K562 (cell line): Measurements from ENCODE around the gene UBLCP1. TPM values are rescaled to one million over a fixed set of nuclear protein-coding genes. Genes with fewer than 3 reads are reported as not detected.

Experiments
- BRCA1 ChIP-seq, 2 experiments: fragments of 450-650 bp in 1 of 2; sonication (generic) in 1 of 2; formaldehyde crosslinking in 1 of 2; IDR thresholded peaks; 2 replicates each; pipeline versions ENCODE4 v1.5.0 to v1.6.1; 2017 to 2020; ENCODE audit warnings: mild to moderate bottlenecking in 1 of 2, missing genetic modification reagents in 1 of 2
- CBX2 ChIP-seq: fragments of 200-600 bp; sonication (generic); IDR thresholded peaks from one replicate; pipeline ENCODE4 v1.6.1; 2012; ENCODE audit warnings: mild to moderate bottlenecking, low read length, inconsistent platforms; ENCODE audit not compliant: insufficient read depth, poor library complexity, severe bottlenecking
- CC2D1A ChIP-seq: fragments of 450-650 bp; IDR thresholded peaks from 2 replicates; pipeline ENCODE4 v1.6.1; 2017; ENCODE audit warnings: mild to moderate bottlenecking
- GTF2E2 ChIP-seq: fragments of 200-800 bp; sonication (Bioruptor generic); IDR thresholded peaks from 2 replicates; pipeline ENCODE4 v1.6.1; 2016; ENCODE audit warnings: missing genetic modification characterization, missing compliant biosample characterization
- JUN ChIP-seq, 2 experiments: sonication (generic) in 1 of 2; formaldehyde crosslinking in 1 of 2; IDR thresholded peaks; 2 replicates each; pipeline versions ENCODE4 v1.6.1 to v1.8.0; 2012 to 2022; ENCODE audit warnings: borderline replicate concordance in 2 of 2, mild to moderate bottlenecking in 2 of 2, improper control_type of control experiment in 1 of 2, low read depth in 1 of 2, low read length in 1 of 2, missing genetic modification reagents in 1 of 2
- MYC ChIP-seq, 2 experiments: fragments of 250-450 bp in 1 of 2; sonication (Bioruptor Pico) in 1 of 2; IDR thresholded peaks; 2 replicates each; pipeline versions ENCODE4 v1.5.1 to v1.6.1; 2012 to 2021; ENCODE audit warnings: low read depth in 2 of 2, borderline replicate concordance in 1 of 2, improper control_type of control experiment in 1 of 2, low read length in 1 of 2, mild to moderate bottlenecking in 1 of 2, moderate library complexity in 1 of 2
- NFRKB ChIP-seq: fragments of 450-650 bp; IDR thresholded peaks from 2 replicates; pipeline ENCODE4 v1.6.1; 2016; ENCODE audit warnings: low read depth
- NRF1 ChIP-seq, 2 experiments: fragments of 450-650 bp; IDR thresholded peaks in 1 of 2; conservative IDR thresholded peaks in 1 of 2; 2 replicates each; pipeline ENCODE4 v1.6.1; 2014; ENCODE audit warnings: mild to moderate bottlenecking in 2 of 2
- RFX7 ChIP-seq: fragments of 250-450 bp; sonication (Bioruptor Pico); IDR thresholded peaks from 2 replicates; pipeline ENCODE4 v1.5.1; 2021; ENCODE audit warnings: mild to moderate bottlenecking
- SIN3A ChIP-seq, 2 experiments: fragments of 150-350 bp in 1 of 2; IDR thresholded peaks; 2 replicates each; pipeline ENCODE4 v1.6.1; 2011 to 2016; ENCODE audit warnings: borderline replicate concordance in 2 of 2, low read depth in 2 of 2, low read length in 2 of 2, mild to moderate bottlenecking in 2 of 2, moderate library complexity in 2 of 2; ENCODE audit not compliant: control insufficient read depth in 1 of 2
- THAP12 ChIP-seq: fragments of 250-450 bp; sonication (Bioruptor Pico); IDR thresholded peaks from 2 replicates; pipeline ENCODE4 v1.9.0; 2021; ENCODE audit warnings: mild to moderate bottlenecking, inconsistent platforms
- YBX1 ChIP-seq: fragments of 450-650 bp; IDR thresholded peaks from 2 replicates; pipeline ENCODE4 v1.7.1; 2016; ENCODE audit warnings: mild to moderate bottlenecking
- ZNF311 ChIP-seq: fragments of 250-450 bp; sonication (Bioruptor Pico); IDR thresholded peaks from 2 replicates; pipeline ENCODE4 v1.4.0; 2020; ENCODE audit warnings: mild to moderate bottlenecking, moderate library complexity
- ZNF699 ChIP-seq: fragments of 250-450 bp; sonication (Bioruptor Pico); IDR thresholded peaks from 2 replicates; pipeline ENCODE4 v1.8.0; 2021; ENCODE audit warnings: mild to moderate bottlenecking, moderate library complexity; ENCODE audit not compliant: insufficient replicate concordance
- polyA plus RNA-seq, 8 experiments: library from polyadenylated mRNA; depleted of rRNA in 4 of 8; stranded (reverse) in 5 of 8; unstranded in 3 of 8; fragments of >200 nt; fragmentation: Nextera tagmentation in 2 of 8; fragmentation: Illumina TruSeq in 1 of 8; extraction: Ambion mirVana in 2 of 8; extraction: Trizol in 1 of 8; gene quantifications; 2 replicates each; pipeline versions ENCODE4 v1.2.1 to v1.2.3, GENCODE V29; 2011 to 2014; ENCODE audit warnings: inconsistent platforms in 1 of 8, missing spikeins in 1 of 8
- total RNA-seq, 7 experiments: library from RNA; depleted of rRNA in 6 of 7; stranded (reverse); fragments of >200 nt in 6 of 7; fragmentation: Illumina TruSeq in 2 of 7; extraction: Trizol in 2 of 7; gene quantifications; 2 replicates each; pipeline versions ENCODE4 v1.2.1 to v1.2.3, GENCODE V29; 2011 to 2021; ENCODE audit warnings: low replicate concordance in 1 of 7
- TF ChIP-seq, protein P1 (sequence below): sonication (generic); formaldehyde crosslinking; IDR thresholded peaks from 2 replicates; pipeline ENCODE4 v1.9.0; 2022; ENCODE audit warnings: mild to moderate bottlenecking, missing genetic modification reagents

Gene UBLCP1
- total and polyA plus RNA-seq, 9 of the 15 experiments (the other 6 are each of a cell fraction or from before 2014, with no cell fraction given) = 18.8 to 39.8 (median 30.2) TPM

GRCh38 chr5:159262859-159263568 lies at the start of gene UBLCP1 (continued):
- peak; percentile 94 to 95 for TF ChIP-seq NRF1 (conservative IDR thresholded peaks at IDR 0.05 in 1 of 2, IDR thresholded peaks at IDR 0.05 in 1 of 2)
- TF ChIP-seq CC2D1A = peak; percentile 70
- TF ChIP-seq ZNF311 (CRISPR knock-in tag) = no peak
- TF ChIP-seq THAP12 = no peak
- peak; percentile 78; the same call in 1 of the 2 replicates for TF ChIP-seq NFRKB
- 0 out of 2 replicates have a peak, but pooled peaks have one; percentile 4 for TF ChIP-seq JUN (IDR thresholded peaks at IDR 0.05; ENCODE audit: borderline replicate concordance, low read depth, low read length)
- TF ChIP-seq JUN (CRISPR knock-in tag; IDR thresholded peaks at IDR 0.05; ENCODE audit: borderline replicate concordance) = no peak; the same call in 1 of the 2 replicates
- TF ChIP-seq BRCA1 (IDR thresholded peaks at IDR 0.05) = no peak
- TF ChIP-seq BRCA1 (CRISPR knock-in tag; IDR thresholded peaks at IDR 0.05) = no peak
- TF ChIP-seq RFX7 = no peak
- 0 out of 2 replicates have a peak, but pooled peaks have one; percentile 52 for TF ChIP-seq GTF2E2
- no peak for TF ChIP-seq ZNF699 (CRISPR knock-in tag)
- TF ChIP-seq YBX1 = no peak
- no peak for TF ChIP-seq CBX2
- TF ChIP-seq MYC (IDR thresholded peaks at IDR 0.05; ENCODE audit: low read depth, low read length) = peak; percentile 55; the same call in 1 of the 2 replicates
- TF ChIP-seq MYC (CRISPR knock-in tag; IDR thresholded peaks at IDR 0.05; ENCODE audit: borderline replicate concordance, low read depth) = no peak
- TF ChIP-seq SIN3A (IDR thresholded peaks at IDR 0.05; ENCODE audit: borderline replicate concordance in 2 of 2, control insufficient read depth in 1 of 2, low read depth in 2 of 2, low read length in 2 of 2) = peak; percentile 68 to 86; a peak in 2 of 4 replicates
- TF ChIP-seq, protein P1, sequence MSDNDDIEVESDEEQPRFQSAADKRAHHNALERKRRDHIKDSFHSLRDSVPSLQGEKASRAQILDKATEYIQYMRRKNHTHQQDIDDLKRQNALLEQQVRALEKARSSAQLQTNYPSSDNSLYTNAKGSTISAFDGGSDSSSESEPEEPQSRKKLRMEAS = no peak; the same call in 1 of the 2 replicates
